ENCODE measurements around the gene SPSB2.
"Not testable (repeated sequence)": the region's sequence is repeated elsewhere in the genome, so short reads cannot be mapped to it uniquely, and the experiment has no call there.

GRCh38 chr12:6874015-6874368 is 889 bp upstream of the SPSB2 start:
- TF ChIP-seq POLR2A, CTCF, EP300 (IDR thresholded peaks at IDR 0.05): not testable (repeated sequence)
